Neuron (in vitro differentiated cells): Measurements from ENCODE around the gene CA14.
"Not testable (repeated sequence)": the region's sequence is repeated elsewhere in the genome, so short reads cannot be mapped to it uniquely, and the experiment has no call there.

Experiments
- H2AFZ ChIP-seq: one replicate; pipeline ENCODE4 v1.6.1; 2013; ENCODE audit warnings: low read depth, mild to moderate bottlenecking, inconsistent platforms, low read length, moderate library complexity
- H3K27me3 ChIP-seq: one replicate; pipeline ENCODE4 v1.6.1; 2013; ENCODE audit warnings: low read length; ENCODE audit not compliant: insufficient read depth
- H3K36me3 ChIP-seq: one replicate; pipeline ENCODE4 v1.6.1; 2013; ENCODE audit warnings: low read length; ENCODE audit not compliant: insufficient read depth
- H3K4me1 ChIP-seq: one replicate; pipeline ENCODE4 v1.6.1; 2013; ENCODE audit warnings: low read length; ENCODE audit not compliant: insufficient read depth
- H3K4me3 ChIP-seq: 2 replicates; pipeline ENCODE4 v1.5.1; 2013; ENCODE audit warnings: mild to moderate bottlenecking, low read length, moderate library complexity
- H3K9me3 ChIP-seq: one replicate; pipeline ENCODE4 v1.6.1; 2013; ENCODE audit warnings: low read length

The CA14 gene

DNA sequence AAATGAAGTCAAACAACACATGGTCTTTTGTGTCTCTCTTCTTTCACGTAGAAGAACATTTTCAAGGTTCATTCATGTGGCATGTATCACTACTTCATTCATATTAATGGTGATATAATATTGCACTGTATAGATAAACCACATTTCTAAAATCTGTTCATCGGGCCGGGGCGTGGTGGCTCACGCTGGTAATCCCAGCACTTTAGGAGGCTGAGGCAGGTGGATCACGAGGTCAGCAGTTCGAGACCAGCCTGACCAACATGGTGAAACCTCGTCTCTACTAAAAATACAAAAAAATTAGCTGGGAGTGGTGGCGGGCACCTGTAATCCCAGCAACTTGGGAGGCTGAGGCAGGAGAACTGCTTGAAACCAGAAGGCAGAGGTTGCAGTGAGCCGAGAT, 29.3 kb upstream of the CA14 start:
- not testable (repeated sequence) for H3K27me3 ChIP-seq, H3K4me3 ChIP-seq, H3K4me1 ChIP-seq, H3K9me3 ChIP-seq, H2AFZ ChIP-seq
- H3K36me3 ChIP-seq, result peaks cover 56% of the 10 kb centered on the region

- H3K9me3 ChIP-seq, H2AFZ ChIP-seq, H3K27me3 ChIP-seq: not testable (repeated sequence)
- Histone ChIP-seq H3K4me1 (peaks cover 12% of the 10 kb centered on the region), H3K4me3 (peak overlapping the region; percentile 94), H3K36me3 (peaks cover 20% of the 10 kb centered on the region)
Observed at GRCh38 chr1:150232921-150233320, 24.7 kb upstream of the CA14 start.

- peak overlapping the region; percentile 94 for H3K4me3 ChIP-seq
- no peaks in the 10 kb centered on the region for H3K9me3 ChIP-seq
- H3K36me3 ChIP-seq, result peaks cover 14% of the 10 kb centered on the region
- H3K4me1 ChIP-seq, result peaks cover 12% of the 10 kb centered on the region
- H3K27me3 ChIP-seq, result no peaks in the 10 kb centered on the region
- no peak overlapping the region for H2AFZ ChIP-seq
Observed at GRCh38 chr1:150233359-150234308, 23.9 kb upstream of the CA14 start.

DNA sequence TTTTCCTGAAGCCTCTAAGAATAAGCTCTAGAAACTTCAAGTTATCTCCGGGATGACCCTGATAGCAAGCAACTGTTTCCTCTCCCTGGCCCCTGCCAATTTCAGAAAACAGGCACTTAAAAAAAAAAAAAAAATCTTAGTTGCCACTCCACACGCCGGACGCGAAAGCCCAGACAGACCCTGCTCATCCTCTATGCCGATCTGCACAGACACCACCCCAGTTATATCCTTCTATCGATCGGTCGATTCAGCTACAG, 23.3 kb upstream of the CA14 start:
- peaks cover 12% of the 10 kb centered on the region for H3K4me1 ChIP-seq
- H3K27me3 ChIP-seq, result no peaks in the 10 kb centered on the region
- no peaks in the 10 kb centered on the region for H3K9me3 ChIP-seq
- H3K4me3 ChIP-seq, result peak overlapping the region; percentile 94
- H3K36me3 ChIP-seq, result peaks cover 10% of the 10 kb centered on the region
- peak overlapping the region; percentile 80 for H2AFZ ChIP-seq

- H3K9me3 ChIP-seq, result no peaks in the 10 kb centered on the region
- H3K4me1 ChIP-seq, result peaks cover 12% of the 10 kb centered on the region
- peak overlapping the region; percentile 80 for H2AFZ ChIP-seq
- H3K4me3 ChIP-seq, result peak overlapping the region; percentile 94
- peaks cover 7% of the 10 kb centered on the region for H3K36me3 ChIP-seq
- no peaks in the 10 kb centered on the region for H3K27me3 ChIP-seq
Observed at GRCh38 chr1:150234566-150235293, 22.8 kb upstream of the CA14 start.

GRCh38 chr1:150235294-150235851, 22.2 kb upstream of the CA14 start:
- H3K4me3 ChIP-seq, result peak overlapping the region; percentile 94
- no peaks in the 10 kb centered on the region for H3K9me3 ChIP-seq
- H3K36me3 ChIP-seq, result peaks cover 5% of the 10 kb centered on the region
- peaks cover 12% of the 10 kb centered on the region for H3K4me1 ChIP-seq
- no peaks in the 10 kb centered on the region for H3K27me3 ChIP-seq
- no peak overlapping the region for H2AFZ ChIP-seq

- H3K4me1 ChIP-seq, result peaks cover 12% of the 10 kb centered on the region
Observed at GRCh38 chr1:150235852-150236613, 21.5 kb upstream of the CA14 start, which contains the start of gene ANP32E. TSS of gene ANP32E (minus strand) at chr1:150236112. CDS start at chr1:150235786, 326 bp downstream.

DNA sequence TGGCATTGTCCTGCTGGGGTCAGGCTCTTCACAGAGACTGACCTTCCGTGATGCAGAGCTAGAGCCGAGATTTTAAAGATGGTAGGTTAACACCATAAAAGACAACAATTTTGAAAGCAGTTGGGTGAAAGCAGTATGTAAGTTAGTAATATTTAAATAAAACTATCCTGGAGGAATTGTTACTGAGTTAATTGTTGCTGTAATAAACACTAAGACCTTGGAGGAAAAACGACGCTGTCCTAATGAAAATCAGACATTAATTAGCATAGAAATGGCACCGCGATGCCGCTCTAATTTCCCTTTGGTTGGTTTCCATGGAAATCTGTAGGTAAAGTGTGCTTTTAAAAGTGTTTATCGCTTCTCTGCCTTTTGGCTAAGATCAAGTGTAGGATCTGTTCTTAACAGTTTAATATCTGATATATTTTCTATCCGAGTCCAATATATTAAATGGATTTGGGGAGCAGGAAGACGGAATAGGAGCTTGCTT, 20.9 kb upstream of the CA14 start:
- H2AFZ ChIP-seq, result peak overlapping the region; percentile 35
- H3K36me3 ChIP-seq, result no peaks in the 10 kb centered on the region
- no peaks in the 10 kb centered on the region for H3K27me3 ChIP-seq
- H3K4me3 ChIP-seq, result peak overlapping the region; percentile 94
- no peaks in the 10 kb centered on the region for H3K9me3 ChIP-seq
- H3K4me1 ChIP-seq, result peaks cover 12% of the 10 kb centered on the region

More at GRCh38 chr1:150235852-150236613, 21.5 kb upstream of the CA14 start, which contains the start of gene ANP32E:
- peak within 1 kb of the TSS; percentile 35 for H2AFZ ChIP-seq
- peak within 1 kb of the TSS; percentile 94 for H3K4me3 ChIP-seq
- no peaks in the 10 kb centered on the region for H3K27me3 ChIP-seq
- no peaks in the 10 kb centered on the region for H3K9me3 ChIP-seq
- peaks cover 3% of the 10 kb centered on the region for H3K36me3 ChIP-seq

GRCh38 chr1:150237176-150237575, 20.4 kb upstream of the CA14 start:
- H3K9me3 ChIP-seq, H3K36me3 ChIP-seq, H3K27me3 ChIP-seq: not testable (repeated sequence)
- Histone ChIP-seq H2AFZ (peak overlapping the region; percentile 35), H3K4me3 (peak overlapping the region; percentile 94), H3K4me1 (peaks cover 12% of the 10 kb centered on the region)

- Histone ChIP-seq H3K4me1 (peaks cover 12% of the 10 kb centered on the region), H2AFZ (no peak overlapping the region), H3K36me3 (no peaks in the 10 kb centered on the region), H3K9me3 (no peaks in the 10 kb centered on the region), H3K4me3 (no peak overlapping the region), H3K27me3 (no peaks in the 10 kb centered on the region)
Observed at GRCh38 chr1:150237746-150238145, 19.8 kb upstream of the CA14 start.

DNA sequence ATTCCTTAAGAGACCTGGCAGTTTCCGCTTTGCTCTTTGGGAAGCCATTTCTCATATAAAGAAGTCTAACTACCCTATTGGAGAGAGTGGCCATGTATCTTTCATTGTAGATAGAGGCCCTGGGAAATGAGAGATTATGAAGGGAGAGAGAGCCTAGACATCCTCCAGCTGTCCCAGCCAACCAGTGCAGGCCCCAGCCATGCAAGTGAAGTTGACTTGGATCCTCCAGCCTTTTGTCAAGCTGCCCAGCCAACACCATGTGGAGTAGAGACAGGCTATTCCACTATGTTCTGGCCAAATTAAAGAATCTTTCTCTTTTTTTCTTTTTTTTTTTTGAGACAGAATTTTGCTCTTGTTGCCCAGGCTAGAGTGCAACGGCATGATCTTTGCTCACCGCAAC, 14.6 kb upstream of the CA14 start:
- Histone ChIP-seq H3K36me3 (no peaks in the 10 kb centered on the region), H3K27me3 (no peaks in the 10 kb centered on the region), H2AFZ (no peak overlapping the region), H3K4me3 (no peak overlapping the region), H3K9me3 (no peaks in the 10 kb centered on the region), H3K4me1 (no peaks in the 10 kb centered on the region)

GRCh38 chr1:150249936-150250335, 7.6 kb upstream of the CA14 start:
- no peaks in the 10 kb centered on the region for H3K36me3 ChIP-seq
- no peak overlapping the region for H2AFZ ChIP-seq
- H3K4me1 ChIP-seq, result no peaks in the 10 kb centered on the region
- no peaks in the 10 kb centered on the region for H3K9me3 ChIP-seq
- H3K4me3 ChIP-seq, result no peak overlapping the region
- H3K27me3 ChIP-seq, result no peaks in the 10 kb centered on the region
